BE2C (cell line): ENCODE results near the gene SPEF1.

ENCODE experiments used
- DNase-seq: peaks from one replicate; pipeline ENCODE4 v3.0.0-alpha.2; 2020
- H3K27me3 ChIP-seq: fragments of 250-450 bp; sonication (Bioruptor Pico); 2 replicates; pipeline ENCODE4 v1.5.1; 2020; ENCODE audit warnings: mild to moderate bottlenecking
- H3K36me3 ChIP-seq: fragments of 250-450 bp; sonication (Bioruptor Pico); 2 replicates; pipeline ENCODE4 v1.5.1; 2020; ENCODE audit warnings: mild to moderate bottlenecking
- H3K4me1 ChIP-seq: fragments of 250-450 bp; sonication (Bioruptor Pico); 2 replicates; pipeline ENCODE4 v1.5.1; 2020
- H3K4me3 ChIP-seq: 2 replicates; pipeline ENCODE4 v1.5.1; 2011; ENCODE audit warnings: low read depth, low read length
- H3K9me3 ChIP-seq: fragments of 250-450 bp; sonication (Bioruptor Pico); 2 replicates; pipeline ENCODE4 v1.5.1; 2020
- TF ChIP-seq, protein P1 (sequence below): IDR thresholded peaks from 2 replicates; pipeline ENCODE4 v1.5.1; 2012; ENCODE audit warnings: mild to moderate bottlenecking, low read depth, low read length

The SPEF1 gene

GRCh38 chr20:3815703-3816315, 34.6 kb upstream of the SPEF1 start:
- Histone ChIP-seq H3K4me3 (no peak overlapping the region), H3K36me3 (no peaks in the 10 kb centered on the region), H3K9me3 (no peaks in the 10 kb centered on the region), H3K27me3 (no peaks in the 10 kb centered on the region), H3K4me1 (peaks cover 23% of the 10 kb centered on the region)
- TF ChIP-seq, protein P1, sequence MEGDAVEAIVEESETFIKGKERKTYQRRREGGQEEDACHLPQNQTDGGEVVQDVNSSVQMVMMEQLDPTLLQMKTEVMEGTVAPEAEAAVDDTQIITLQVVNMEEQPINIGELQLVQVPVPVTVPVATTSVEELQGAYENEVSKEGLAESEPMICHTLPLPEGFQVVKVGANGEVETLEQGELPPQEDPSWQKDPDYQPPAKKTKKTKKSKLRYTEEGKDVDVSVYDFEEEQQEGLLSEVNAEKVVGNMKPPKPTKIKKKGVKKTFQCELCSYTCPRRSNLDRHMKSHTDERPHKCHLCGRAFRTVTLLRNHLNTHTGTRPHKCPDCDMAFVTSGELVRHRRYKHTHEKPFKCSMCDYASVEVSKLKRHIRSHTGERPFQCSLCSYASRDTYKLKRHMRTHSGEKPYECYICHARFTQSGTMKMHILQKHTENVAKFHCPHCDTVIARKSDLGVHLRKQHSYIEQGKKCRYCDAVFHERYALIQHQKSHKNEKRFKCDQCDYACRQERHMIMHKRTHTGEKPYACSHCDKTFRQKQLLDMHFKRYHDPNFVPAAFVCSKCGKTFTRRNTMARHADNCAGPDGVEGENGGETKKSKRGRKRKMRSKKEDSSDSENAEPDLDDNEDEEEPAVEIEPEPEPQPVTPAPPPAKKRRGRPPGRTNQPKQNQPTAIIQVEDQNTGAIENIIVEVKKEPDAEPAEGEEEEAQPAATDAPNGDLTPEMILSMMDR, result no peak
- no peak for DNase-seq

GRCh38 chr20:3814928-3815495, 33.8 kb upstream of the SPEF1 start:
- TF ChIP-seq, protein P1, result no peak
- no peaks in the 10 kb centered on the region for H3K36me3 ChIP-seq
- DNase-seq, result no peak
- H3K27me3 ChIP-seq, result no peaks in the 10 kb centered on the region
- no peaks in the 10 kb centered on the region for H3K9me3 ChIP-seq
- H3K4me1 ChIP-seq, result peaks cover 23% of the 10 kb centered on the region
- H3K4me3 ChIP-seq, result no peak overlapping the region

- DNase-seq, result no peak
- Histone ChIP-seq H3K9me3 (no peaks in the 10 kb centered on the region), H3K4me3 (no peak overlapping the region), H3K4me1 (peaks cover 19% of the 10 kb centered on the region), H3K27me3 (no peaks in the 10 kb centered on the region), H3K36me3 (no peaks in the 10 kb centered on the region)
- TF ChIP-seq, protein P1, result no peak
These were observed 32.8 kb upstream of the SPEF1 start for GRCh38 chr20:3813848-3814581.

DNA sequence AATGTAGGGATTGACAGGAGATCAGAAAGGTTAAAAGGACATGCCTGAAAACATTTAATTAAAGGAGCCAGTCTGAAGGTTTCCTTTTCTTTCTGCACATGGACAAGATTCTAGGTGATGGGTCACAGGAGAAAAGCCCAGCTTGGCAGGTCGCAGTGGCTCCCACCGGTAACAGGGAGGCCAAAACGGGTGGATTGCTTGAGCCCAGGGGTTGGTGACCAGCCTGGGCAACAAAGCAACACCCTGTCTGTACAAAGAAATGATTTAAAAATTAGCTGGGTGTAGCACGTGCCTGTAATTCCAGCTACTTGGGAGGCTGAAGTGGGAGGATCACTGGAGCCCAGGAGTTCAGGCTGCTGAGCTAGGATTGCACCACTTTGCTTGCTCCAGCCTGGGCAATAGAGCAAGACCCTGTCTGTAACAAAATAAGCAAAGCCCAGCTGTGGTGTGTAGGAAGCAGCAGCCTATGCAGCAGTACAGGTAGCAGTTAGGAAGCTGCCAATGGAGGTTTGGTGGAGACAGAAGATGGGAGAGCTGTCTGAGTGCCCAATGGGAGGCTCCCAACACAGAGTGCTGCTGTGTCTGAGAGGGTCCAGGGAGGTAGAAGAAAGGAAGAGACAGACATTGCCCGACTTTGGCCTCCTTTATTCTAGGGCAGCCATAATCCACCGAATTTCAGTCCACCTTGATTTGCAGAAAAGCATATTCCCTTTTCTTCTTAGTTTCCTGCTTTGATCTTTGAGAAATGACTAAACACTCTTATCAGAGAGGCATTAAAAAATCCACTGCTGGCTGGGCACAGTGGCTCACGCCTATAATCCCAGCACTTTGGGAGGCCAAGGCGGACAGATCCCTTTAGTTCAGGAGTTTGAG, 32.0 kb upstream of the SPEF1 start:
- no peak for DNase-seq
- Histone ChIP-seq H3K4me3 (no peak overlapping the region), H3K27me3 (no peaks in the 10 kb centered on the region), H3K9me3 (no peaks in the 10 kb centered on the region), H3K4me1 (peaks cover 15% of the 10 kb centered on the region), H3K36me3 (no peaks in the 10 kb centered on the region)
- TF ChIP-seq, protein P1, result no peak

GRCh38 chr20:3812259-3812681, 31.0 kb upstream of the SPEF1 start:
- no peak for DNase-seq
- Histone ChIP-seq H3K4me3 (no peak overlapping the region), H3K9me3 (no peaks in the 10 kb centered on the region), H3K4me1 (peaks cover 22% of the 10 kb centered on the region), H3K27me3 (no peaks in the 10 kb centered on the region), H3K36me3 (no peaks in the 10 kb centered on the region)
- TF ChIP-seq, protein P1, result no peak
